WTC11 (cell line): ENCODE results near the gene C14orf132.

Source experiments
- GABPB1 ChIP-seq: sonication (generic); formaldehyde crosslinking; IDR thresholded peaks from 2 replicates; pipeline ENCODE4 v1.8.1; 2023; ENCODE audit warnings: mild to moderate bottlenecking, missing genetic modification reagents
- SP1 ChIP-seq: sonication (generic); formaldehyde crosslinking; conservative IDR thresholded peaks from 2 replicates; pipeline ENCODE4 v1.8.1; 2022; ENCODE audit warnings: missing genetic modification reagents
- TEAD4 ChIP-seq: sonication (generic); formaldehyde crosslinking; IDR thresholded peaks from 2 replicates; pipeline ENCODE4 v1.8.0; 2022; ENCODE audit warnings: mild to moderate bottlenecking, missing genetic modification reagents
- ZNF232 ChIP-seq: sonication (generic); formaldehyde crosslinking; IDR thresholded peaks from 2 replicates; pipeline ENCODE4 v1.8.0; 2022; ENCODE audit warnings: mild to moderate bottlenecking, missing genetic modification reagents
- TF ChIP-seq, protein P1 (sequence below): fragments of 200-600 bp; IDR thresholded peaks from 2 replicates; pipeline ENCODE4 v1.8.0; 2022; ENCODE audit warnings: antibody characterized with exemption
- TF ChIP-seq, protein P2 (sequence below): sonication (generic); formaldehyde crosslinking; IDR thresholded peaks from 2 replicates; pipeline ENCODE4 v1.8.1; 2023; ENCODE audit warnings: mild to moderate bottlenecking, missing genetic modification reagents
- TF ChIP-seq, protein P3 (sequence below): sonication (generic); formaldehyde crosslinking; conservative IDR thresholded peaks from 2 replicates; pipeline ENCODE4 v1.8.1; 2022; ENCODE audit warnings: mild to moderate bottlenecking, missing genetic modification reagents

DNA sequence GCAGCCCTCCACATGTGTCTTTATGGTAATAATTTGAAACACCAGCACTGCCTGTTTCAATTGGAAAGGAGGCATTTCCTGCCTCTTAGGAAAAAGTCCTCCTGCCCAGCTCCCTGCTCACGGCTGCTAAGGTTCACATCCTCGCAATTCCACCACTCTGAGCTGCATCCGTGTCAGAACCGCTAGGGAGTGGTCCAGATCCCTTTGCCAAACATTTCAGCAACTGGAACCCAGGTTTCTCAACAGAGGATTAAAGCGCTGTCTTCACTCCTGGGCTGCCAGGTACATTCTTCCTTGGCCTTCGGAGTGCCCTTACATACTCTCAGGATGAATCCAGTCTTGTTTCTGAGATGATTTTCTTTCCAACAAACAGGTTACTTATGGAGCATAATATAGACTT, 23.3 kb downstream of the C14orf132 start:
- TF ChIP-seq, protein P1, sequence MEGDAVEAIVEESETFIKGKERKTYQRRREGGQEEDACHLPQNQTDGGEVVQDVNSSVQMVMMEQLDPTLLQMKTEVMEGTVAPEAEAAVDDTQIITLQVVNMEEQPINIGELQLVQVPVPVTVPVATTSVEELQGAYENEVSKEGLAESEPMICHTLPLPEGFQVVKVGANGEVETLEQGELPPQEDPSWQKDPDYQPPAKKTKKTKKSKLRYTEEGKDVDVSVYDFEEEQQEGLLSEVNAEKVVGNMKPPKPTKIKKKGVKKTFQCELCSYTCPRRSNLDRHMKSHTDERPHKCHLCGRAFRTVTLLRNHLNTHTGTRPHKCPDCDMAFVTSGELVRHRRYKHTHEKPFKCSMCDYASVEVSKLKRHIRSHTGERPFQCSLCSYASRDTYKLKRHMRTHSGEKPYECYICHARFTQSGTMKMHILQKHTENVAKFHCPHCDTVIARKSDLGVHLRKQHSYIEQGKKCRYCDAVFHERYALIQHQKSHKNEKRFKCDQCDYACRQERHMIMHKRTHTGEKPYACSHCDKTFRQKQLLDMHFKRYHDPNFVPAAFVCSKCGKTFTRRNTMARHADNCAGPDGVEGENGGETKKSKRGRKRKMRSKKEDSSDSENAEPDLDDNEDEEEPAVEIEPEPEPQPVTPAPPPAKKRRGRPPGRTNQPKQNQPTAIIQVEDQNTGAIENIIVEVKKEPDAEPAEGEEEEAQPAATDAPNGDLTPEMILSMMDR: no peak
- TF ChIP-seq ZNF232 (no peak), TEAD4 (CRISPR knock-in tag) (no peak), GABPB1 (CRISPR knock-in tag) (no peak), SP1 (CRISPR knock-in tag) (no peak)
- TF ChIP-seq, protein P2, sequence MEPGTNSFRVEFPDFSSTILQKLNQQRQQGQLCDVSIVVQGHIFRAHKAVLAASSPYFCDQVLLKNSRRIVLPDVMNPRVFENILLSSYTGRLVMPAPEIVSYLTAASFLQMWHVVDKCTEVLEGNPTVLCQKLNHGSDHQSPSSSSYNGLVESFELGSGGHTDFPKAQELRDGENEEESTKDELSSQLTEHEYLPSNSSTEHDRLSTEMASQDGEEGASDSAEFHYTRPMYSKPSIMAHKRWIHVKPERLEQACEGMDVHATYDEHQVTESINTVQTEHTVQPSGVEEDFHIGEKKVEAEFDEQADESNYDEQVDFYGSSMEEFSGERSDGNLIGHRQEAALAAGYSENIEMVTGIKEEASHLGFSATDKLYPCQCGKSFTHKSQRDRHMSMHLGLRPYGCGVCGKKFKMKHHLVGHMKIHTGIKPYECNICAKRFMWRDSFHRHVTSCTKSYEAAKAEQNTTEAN (CRISPR knock-in tag): no peak
- TF ChIP-seq, protein P3, sequence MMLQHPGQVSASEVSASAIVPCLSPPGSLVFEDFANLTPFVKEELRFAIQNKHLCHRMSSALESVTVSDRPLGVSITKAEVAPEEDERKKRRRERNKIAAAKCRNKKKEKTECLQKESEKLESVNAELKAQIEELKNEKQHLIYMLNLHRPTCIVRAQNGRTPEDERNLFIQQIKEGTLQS (CRISPR knock-in tag): no peak
